CD14-positive monocyte (primary cell): ENCODE measurements around the gene CADM2. TPM values are rescaled to one million over a fixed set of nuclear protein-coding genes. Genes with fewer than 3 reads are reported as not detected.

Source experiments
- DNase-seq, 3 donors: peaks; one replicate each; pipeline ENCODE4 v3.0.0-alpha.2; 2011 to 2022
- H2AFZ ChIP-seq: 2 replicates; pipeline ENCODE4 v1.6.0; 2012; ENCODE audit warnings: mild to moderate bottlenecking, low read depth, low read length, inconsistent platforms; ENCODE audit not compliant: insufficient read depth, poor library complexity, severe bottlenecking
- H3K27ac ChIP-seq, 2 donors: 1 replicate in 1 of 2; 2 replicates in 1 of 2; pipeline ENCODE4 v1.5.1; 2012 to 2013; ENCODE audit warnings: low read length in 2 of 2, control low read depth in 1 of 2, inconsistent platforms in 1 of 2, low read depth in 1 of 2, mild to moderate bottlenecking in 1 of 2
- H3K27me3 ChIP-seq, 2 donors: one replicate each; pipeline versions ENCODE4 v1.6.0 to v1.6.1; 2011 to 2013; ENCODE audit warnings: low read length in 2 of 2; ENCODE audit not compliant: control insufficient read depth in 2 of 2, insufficient read depth in 2 of 2
- H3K36me3 ChIP-seq, 2 donors: replicated peaks in 1 of 2; 1 replicate in 1 of 2; 2 replicates in 1 of 2; pipeline versions ENCODE4 v1.5.1 to v1.6.1; 2012 to 2013; ENCODE audit warnings: low read length in 2 of 2, control low read depth in 1 of 2, inconsistent platforms in 1 of 2, mild to moderate bottlenecking in 1 of 2; ENCODE audit not compliant: insufficient read depth in 2 of 2, control insufficient read depth in 1 of 2
- H3K4me1 ChIP-seq, 2 donors: 1 replicate in 1 of 2; 2 replicates in 1 of 2; pipeline versions ENCODE4 v1.5.1 to v1.6.1; 2012 to 2013; ENCODE audit warnings: low read length in 2 of 2, control low read depth in 1 of 2, inconsistent platforms in 1 of 2, mild to moderate bottlenecking in 1 of 2, moderate library complexity in 1 of 2; ENCODE audit not compliant: insufficient read depth in 2 of 2, control insufficient read depth in 1 of 2
- H3K4me2 ChIP-seq: replicated peaks from 2 replicates; pipeline ENCODE3; 2012; ENCODE audit warnings: low read length, moderate library complexity, mild to moderate bottlenecking; ENCODE audit not compliant: poor library complexity, severe bottlenecking; ENCODE audit errors: extremely low read depth
- H3K4me3 ChIP-seq, 3 experiments: fragments of 200-600 bp in 1 of 3; sonication (generic) in 1 of 3; replicated peaks in 1 of 3; 1 replicate in 2 of 3; 2 replicates in 1 of 3; pipeline ENCODE4 v1.5.1; 2011 to 2013; ENCODE audit warnings: low read length in 3 of 3, mild to moderate bottlenecking in 3 of 3, control low read depth in 2 of 3, low read depth in 2 of 3, inconsistent platforms in 1 of 3, moderate library complexity in 1 of 3
- H3K79me2 ChIP-seq: 2 replicates; pipeline ENCODE4 v1.6.0; 2012; ENCODE audit warnings: mild to moderate bottlenecking, control low read depth, inconsistent platforms, low read length, moderate library complexity; ENCODE audit not compliant: insufficient read depth
- H3K9ac ChIP-seq: 2 replicates; pipeline ENCODE4 v1.6.0; 2017; ENCODE audit warnings: low read length, mild to moderate bottlenecking; ENCODE audit not compliant: insufficient read depth, poor library complexity, severe bottlenecking
- H3K9me3 ChIP-seq, 2 donors: replicated peaks in 1 of 2; 1 replicate in 1 of 2; 2 replicates in 1 of 2; pipeline versions ENCODE4 v1.5.1 to v1.6.1; 2012 to 2013; ENCODE audit warnings: low read length in 2 of 2, control low read depth in 1 of 2; ENCODE audit not compliant: control insufficient read depth in 1 of 2, insufficient read depth in 1 of 2
- H4K20me1 ChIP-seq: 2 replicates; pipeline ENCODE4 v1.6.0; 2012; ENCODE audit warnings: mild to moderate bottlenecking, low read length, control low read depth, moderate library complexity; ENCODE audit not compliant: insufficient read depth
- H3K27ac Mint-ChIP-seq, 7 donors: one replicate each; pipeline ENCODE4 v1.8.0; 2020; ENCODE audit warnings: mild to moderate bottlenecking in 7 of 7, mixed read lengths in 7 of 7, moderate library complexity in 6 of 7, inconsistent platforms in 2 of 7
- H3K27me3 Mint-ChIP-seq, 3 donors: one replicate each; pipeline ENCODE4 v1.8.0; 2021 to 2022; ENCODE audit warnings: low read depth in 3 of 3, mild to moderate bottlenecking in 3 of 3, mixed read lengths in 3 of 3, moderate library complexity in 3 of 3, inconsistent platforms in 1 of 3
- H3K36me3 Mint-ChIP-seq, 2 donors: one replicate each; pipeline ENCODE4 v1.8.0; 2020; ENCODE audit warnings: mixed read lengths in 2 of 2, inconsistent platforms in 1 of 2, mild to moderate bottlenecking in 1 of 2
- H3K4me1 Mint-ChIP-seq: one replicate; pipeline ENCODE4 v1.8.0; 2020; ENCODE audit warnings: mild to moderate bottlenecking, mixed read lengths
- H3K4me3 Mint-ChIP-seq, 2 donors: one replicate each; pipeline ENCODE4 v1.8.0; 2020; ENCODE audit warnings: mild to moderate bottlenecking in 2 of 2, mixed read lengths in 2 of 2, moderate library complexity in 1 of 2
- H3K9me3 Mint-ChIP-seq, 7 donors: one replicate each; pipeline ENCODE4 v1.8.0; 2020 to 2022; ENCODE audit warnings: mixed read lengths in 7 of 7, mild to moderate bottlenecking in 6 of 7, moderate library complexity in 6 of 7, inconsistent platforms in 2 of 7
- CTCF ChIP-seq: fragments of 200-600 bp; IDR thresholded peaks from one replicate; pipeline ENCODE4 v1.8.0; 2022; ENCODE audit warnings: antibody characterized with exemption, mild to moderate bottlenecking
- WGBS: methylation state at CpG from one replicate; pipeline ENCODE4 v1.1.5; 2013; ENCODE audit warnings: missing lambda C conversion rate; ENCODE audit not compliant: insufficient coverage; 5-methylcytosine and 5-hydroxymethylcytosine counted together
- intact Hi-C, 2 donors: fragments of 100-400 bp; cut with micrococcal nuclease; formaldehyde crosslinking; loops; one replicate each; pipeline versions ENCODE4 v1.15.0 to v1.15.1; 2023
- polyA plus RNA-seq, 3 donors: library from polyadenylated mRNA; depleted of rRNA in 1 of 3; unstranded in 2 of 3; stranded (reverse) in 1 of 3; fragments of 300-500 nt in 2 of 3; fragments of >200 nt in 1 of 3; fragmentation: Illumina TruSeq in 2 of 3; gene quantifications; 1 replicate in 2 of 3; 2 replicates in 1 of 3; pipeline ENCODE4 v1.2.3, GENCODE V29; 2012 to 2021

Gene CADM2
- polyA plus RNA-seq, 3 donors: not detected

DNA sequence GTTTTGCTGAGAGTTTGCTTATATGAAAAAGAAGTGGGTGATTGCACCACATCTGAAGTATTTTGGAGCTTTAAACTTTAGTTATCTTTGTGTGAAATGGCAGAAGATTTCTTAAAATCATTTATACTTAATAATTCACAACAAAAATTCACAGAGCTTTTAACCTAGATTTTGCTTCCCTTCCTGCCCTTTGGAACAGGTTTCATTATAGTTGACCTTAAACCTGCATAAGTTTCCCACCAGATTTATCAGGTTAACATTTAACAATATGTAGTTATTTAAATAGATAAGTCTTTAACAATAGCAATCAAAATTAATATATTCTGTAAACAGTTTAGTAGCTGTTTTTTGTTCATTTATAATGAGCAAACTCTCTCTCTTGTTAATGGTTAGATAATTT is 30.3 kb downstream of the CADM2 start:
- H3K79me2 ChIP-seq: no peaks in the 10 kb centered on the region
- no peak for DNase-seq
- no peak overlapping the region for H3K4me2 ChIP-seq
- no peaks in the 10 kb centered on the region for H3K27me3 Mint-ChIP-seq
- H3K27ac Mint-ChIP-seq: no peak overlapping the region
- no peak overlapping the region for H3K27ac ChIP-seq
- TF ChIP-seq CTCF: no peak
- no peaks in the 10 kb centered on the region for H3K4me1 Mint-ChIP-seq
- H3K9me3 ChIP-seq: no peaks in the 10 kb centered on the region
- no peak overlapping the region for H3K9ac ChIP-seq
- H3K36me3 ChIP-seq: no peaks in the 10 kb centered on the region
- no peak overlapping the region for H3K4me3 Mint-ChIP-seq
- no peaks in the 10 kb centered on the region for H3K36me3 Mint-ChIP-seq
- H4K20me1 ChIP-seq: no peaks in the 10 kb centered on the region
- peaks cover 0 to 2% (median 0%) of the 10 kb centered on the region in 7 donors for H3K9me3 Mint-ChIP-seq
- no peaks in the 10 kb centered on the region for H3K27me3 ChIP-seq
- H3K4me3 ChIP-seq: no peak overlapping the region
- intact Hi-C loops: no loop called here
- no peak overlapping the region for H2AFZ ChIP-seq
- H3K4me1 ChIP-seq: no peaks in the 10 kb centered on the region

DNA sequence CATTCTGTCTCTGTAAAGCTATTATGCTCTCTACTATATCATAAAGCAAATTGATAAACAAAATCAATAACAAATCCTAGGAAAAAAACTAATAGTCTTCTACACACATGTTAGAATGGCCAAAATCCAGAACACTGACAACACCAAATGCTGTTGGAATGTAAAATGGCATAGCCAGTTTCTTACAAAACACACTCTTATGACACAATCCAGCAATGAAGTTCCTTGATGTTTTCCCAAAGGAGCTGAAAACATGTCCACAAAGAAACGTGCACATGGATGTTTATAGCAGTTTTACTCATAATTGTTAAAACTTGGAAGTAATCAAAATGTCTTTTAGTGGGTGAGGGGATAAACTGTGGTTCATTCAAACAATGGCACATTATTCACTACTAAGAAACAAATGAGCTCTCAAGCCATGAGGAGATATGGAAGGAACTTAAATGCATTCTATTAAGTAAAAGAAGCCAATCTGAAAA is 32.7 kb downstream of the CADM2 start:
- Histone ChIP-seq H3K9ac (no peak overlapping the region), H3K36me3 (no peaks in the 10 kb centered on the region), H3K4me1 (no peaks in the 10 kb centered on the region), H3K79me2 (no peaks in the 10 kb centered on the region), H3K4me3 (no peak overlapping the region), H3K27me3 (no peaks in the 10 kb centered on the region), H4K20me1 (no peaks in the 10 kb centered on the region), H3K9me3 (no peaks in the 10 kb centered on the region), H3K27ac (no peak overlapping the region), H3K4me2 (no peak overlapping the region), H2AFZ (no peak overlapping the region)
- H3K27me3 Mint-ChIP-seq: no peaks in the 10 kb centered on the region
- H3K9me3 Mint-ChIP-seq: peaks cover 0 to 2% (median 0%) of the 10 kb centered on the region in 7 donors
- no CpG with 5 or more reads among the region's 1 CpG for WGBS
- no peak overlapping the region for H3K27ac Mint-ChIP-seq
- no peaks in the 10 kb centered on the region for H3K4me1 Mint-ChIP-seq
- H3K36me3 Mint-ChIP-seq: no peaks in the 10 kb centered on the region
- no peak overlapping the region for H3K4me3 Mint-ChIP-seq
- no peak for TF ChIP-seq CTCF
- no peak for DNase-seq
- intact Hi-C loops: no loop called here
